NCI-H1694 (cell line): ENCODE results near the gene DGCR6L.
"Not testable (repeated sequence)": the region's sequence is repeated elsewhere in the genome, so short reads cannot be mapped to it uniquely, and the experiment has no call there.

ENCODE experiments used
- DNase-seq: peaks from one replicate; lab custom pipeline; 2025; lab: John Stamatoyannopoulos, UW

Gene DGCR6L

GRCh38 chr22:20275836-20276235, 44.0 kb downstream of the DGCR6L start:
- DNase-seq, result no peak

- DNase-seq, result not testable (repeated sequence)
Observed at GRCh38 chr22:20275325-20275724, 44.5 kb downstream of the DGCR6L start.

DNA sequence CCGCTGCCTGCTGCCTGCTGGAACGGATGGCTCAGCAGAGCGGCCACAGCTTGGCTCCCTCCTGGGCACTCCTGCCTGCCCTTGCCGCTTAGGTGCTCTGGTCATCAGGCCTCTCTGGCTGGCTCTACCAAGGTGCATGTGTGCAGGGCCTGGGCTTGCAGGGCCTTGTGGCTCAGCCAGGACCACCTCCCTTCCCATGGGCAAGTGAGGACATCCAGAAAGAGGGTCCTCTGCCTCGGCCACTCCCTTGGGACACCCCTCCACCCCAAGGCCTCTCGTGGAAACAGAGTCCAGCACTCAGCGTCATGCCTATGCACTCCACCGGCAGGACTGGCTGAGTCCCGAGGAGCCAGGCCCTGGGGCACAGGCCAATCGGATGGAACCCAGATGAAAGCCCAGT, 45.5 kb downstream of the DGCR6L start:
- DNase-seq, result not testable (repeated sequence)

DNA sequence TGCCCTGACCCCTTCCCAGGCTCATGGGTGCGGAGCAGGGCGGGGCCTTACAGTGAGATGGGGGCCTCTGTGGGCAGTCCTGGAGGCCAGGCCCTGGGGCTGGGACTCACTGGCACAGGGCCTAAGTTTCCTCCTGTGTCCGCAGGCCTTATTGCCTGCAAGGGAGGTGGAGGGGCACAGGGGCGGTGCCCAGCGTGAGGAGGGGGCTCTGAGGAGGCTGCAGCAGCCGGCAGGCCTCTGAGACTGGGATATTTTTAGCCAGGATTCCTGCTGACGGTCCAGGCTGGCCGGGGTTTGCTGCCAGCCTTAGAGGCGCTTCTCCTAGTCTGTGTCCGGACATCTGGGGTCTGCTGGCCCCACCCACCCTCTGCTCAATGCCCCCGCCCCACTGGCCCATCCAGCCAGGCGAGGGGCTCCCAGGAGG, 46.1 kb downstream of the DGCR6L start:
- DNase-seq, result no peak

DNA sequence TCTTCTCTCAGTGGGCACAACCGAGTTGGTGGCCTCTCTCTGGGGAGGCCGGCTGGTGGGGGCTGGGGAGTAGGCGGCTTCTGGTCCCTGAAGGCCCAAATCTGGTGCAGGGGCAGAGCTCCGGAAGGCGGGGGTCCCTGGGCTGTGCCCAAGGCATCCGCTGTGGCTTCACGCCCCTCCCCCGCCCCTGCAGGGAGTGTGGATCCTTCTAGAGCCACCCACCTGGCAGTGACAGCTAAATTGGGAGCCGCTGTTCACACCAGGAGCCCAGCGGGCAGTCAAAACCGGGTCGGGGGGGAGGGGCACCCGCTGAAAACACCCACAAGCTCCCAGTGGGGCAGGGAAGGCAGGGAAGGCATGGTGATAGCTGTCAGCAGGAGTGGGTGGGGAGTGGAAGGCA, 47.2 kb downstream of the DGCR6L start:
- DNase-seq, result no peak

DNA sequence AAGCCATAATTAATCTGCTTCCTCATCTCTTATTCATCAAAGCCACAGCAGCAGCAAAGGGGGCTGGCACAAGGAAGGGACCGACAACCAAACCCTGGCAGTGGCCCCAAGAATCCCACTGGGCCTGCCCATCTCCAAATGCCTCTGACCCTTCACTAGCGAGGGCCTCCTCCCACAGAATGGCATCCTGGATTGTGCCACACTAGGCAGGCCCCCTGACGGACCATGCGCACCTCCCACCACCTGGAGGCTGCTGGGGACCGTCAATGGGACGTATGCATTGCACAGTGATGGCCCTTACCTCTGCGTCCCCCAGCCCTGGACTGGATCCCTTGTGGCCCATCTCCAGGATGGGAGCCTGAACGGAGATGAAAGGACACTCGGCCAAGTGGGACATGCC, 47.7 kb downstream of the DGCR6L start:
- no peak for DNase-seq

DNA sequence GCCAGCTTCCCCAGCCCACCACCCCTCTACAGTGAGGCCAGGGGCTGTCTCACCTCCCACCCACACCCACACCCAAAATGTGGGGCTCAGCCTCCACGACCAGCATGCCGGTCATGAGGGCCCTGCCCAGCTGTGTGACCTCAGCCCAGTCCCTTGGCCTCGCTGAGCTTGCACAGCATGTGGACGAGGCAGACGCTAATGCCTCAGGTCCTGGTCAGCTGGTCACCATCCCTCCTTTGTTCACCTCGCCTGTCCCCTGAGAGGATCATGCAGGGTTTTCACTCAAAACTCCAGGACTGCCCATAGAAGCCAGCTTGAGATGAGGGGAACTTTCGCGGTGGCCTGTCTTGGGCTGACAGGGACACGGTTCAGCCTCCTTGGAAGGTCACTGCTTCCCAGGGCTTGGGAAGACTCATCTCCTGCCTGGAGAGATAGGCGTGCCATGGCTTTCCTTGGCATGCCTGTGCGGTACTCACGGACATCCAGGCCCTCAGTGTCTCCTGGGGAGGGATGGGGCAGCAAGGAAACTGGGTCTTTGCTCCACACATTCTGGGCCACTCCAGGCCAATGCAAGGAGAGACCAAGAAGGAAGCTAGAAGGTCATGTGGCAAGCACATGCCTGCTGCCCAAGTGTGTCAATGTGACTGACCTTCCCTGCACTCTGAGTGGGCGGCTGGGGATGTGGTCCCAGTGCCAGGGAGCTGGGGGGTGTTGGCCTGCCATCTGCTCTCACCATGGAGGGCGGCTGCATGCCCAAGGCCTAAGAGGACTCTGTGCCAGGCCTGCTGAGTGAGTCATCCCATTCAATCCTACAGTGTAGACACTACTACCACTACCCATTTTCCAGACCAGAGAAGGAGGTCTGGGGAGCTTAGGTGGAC, 48.5 kb downstream of the DGCR6L start:
- DNase-seq, result no peak

DNA sequence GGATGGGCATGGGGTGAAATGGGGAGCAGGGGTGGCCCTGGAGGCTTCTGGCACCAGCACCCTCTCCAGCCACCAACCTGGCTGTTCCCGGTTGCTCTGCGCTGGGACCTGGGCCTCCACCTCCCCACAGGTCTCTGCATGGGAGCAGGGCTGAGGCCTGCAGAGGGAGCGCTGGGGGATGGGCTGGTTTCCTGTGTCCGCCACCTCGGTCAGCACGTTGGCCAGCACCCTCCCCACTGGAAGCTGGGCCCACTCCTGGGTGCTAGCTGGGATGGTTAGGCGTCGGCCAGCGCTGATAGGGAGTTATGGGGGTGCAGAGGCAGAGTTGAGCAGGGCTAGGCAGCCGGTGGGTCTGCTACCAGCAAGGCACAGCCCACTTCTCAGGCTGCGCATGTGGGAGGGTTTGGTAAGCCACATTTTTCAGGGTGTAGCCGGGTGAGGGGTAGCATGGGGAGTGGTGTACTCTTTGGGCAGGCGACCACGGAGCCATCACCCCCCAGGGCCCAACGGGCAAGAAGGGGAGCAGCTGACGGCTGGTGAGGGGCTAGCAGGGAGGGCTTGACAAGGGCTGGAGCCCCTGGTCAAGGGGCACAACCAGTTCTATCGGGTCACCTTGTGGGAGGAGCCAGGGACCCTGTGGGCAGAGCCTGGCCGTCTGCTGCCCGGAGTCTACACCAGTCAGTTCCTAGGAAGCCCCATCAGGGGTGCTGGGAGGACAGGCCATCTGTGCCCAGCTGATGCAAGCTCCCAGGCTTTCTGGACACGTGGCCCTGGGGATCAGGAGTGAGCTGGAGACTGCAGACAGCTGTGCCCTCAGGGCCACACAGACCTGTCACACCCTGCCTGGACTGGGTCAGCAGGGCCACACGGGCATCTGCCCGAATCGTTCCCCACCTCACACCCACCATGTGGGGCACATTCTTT, 49.4 kb downstream of the DGCR6L start:
- DNase-seq, result not testable (repeated sequence)

GRCh38 chr22:20269673-20270072, 50.2 kb downstream of the DGCR6L start:
- DNase-seq, result not testable (repeated sequence)

GRCh38 chr22:20269201-20269600, 50.7 kb downstream of the DGCR6L start:
- not testable (repeated sequence) for DNase-seq

DNA sequence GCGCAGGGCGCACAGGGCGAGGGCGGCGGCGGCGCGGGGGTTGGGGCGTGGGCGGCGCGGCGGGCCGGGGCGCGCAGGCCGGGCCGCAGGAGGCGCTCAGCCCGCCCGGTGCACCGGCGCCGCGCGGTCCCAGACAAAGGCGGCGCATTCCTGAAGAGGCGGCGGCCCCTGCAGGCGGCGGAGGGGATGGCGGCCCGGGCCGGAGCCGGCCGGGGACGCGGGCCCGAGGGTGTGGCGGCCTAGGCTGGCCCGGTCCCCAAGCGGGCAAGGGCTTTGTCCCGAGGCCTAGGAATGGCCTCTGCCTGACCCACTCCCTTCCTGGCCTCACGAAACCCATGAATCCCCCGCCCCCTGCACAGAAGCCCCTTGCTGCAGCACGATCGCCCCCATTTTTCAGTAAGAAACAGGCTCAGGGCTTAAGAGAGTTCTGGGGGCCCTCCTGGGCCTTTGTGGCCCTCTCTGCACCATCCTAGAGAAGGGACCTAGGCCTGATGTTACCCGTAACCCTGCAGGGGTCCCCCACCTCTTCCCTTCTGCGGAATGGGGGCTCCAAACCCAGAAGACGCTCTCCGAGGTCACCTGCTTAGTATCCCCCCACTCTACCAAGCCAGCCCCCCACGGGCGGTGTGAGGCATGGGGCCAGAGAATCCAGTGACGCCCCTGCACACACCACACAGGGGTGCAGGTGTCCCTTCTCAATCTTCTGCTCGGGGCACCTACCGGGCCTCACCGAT, 51.4 kb downstream of the DGCR6L start, which contains the start of gene RTN4R:
TSS of gene RTN4R (minus strand) at position 40 of the 734 bp plus-strand sequence. CDS start 226 bp downstream, outside the sequence.
- no peak for DNase-seq

DNA sequence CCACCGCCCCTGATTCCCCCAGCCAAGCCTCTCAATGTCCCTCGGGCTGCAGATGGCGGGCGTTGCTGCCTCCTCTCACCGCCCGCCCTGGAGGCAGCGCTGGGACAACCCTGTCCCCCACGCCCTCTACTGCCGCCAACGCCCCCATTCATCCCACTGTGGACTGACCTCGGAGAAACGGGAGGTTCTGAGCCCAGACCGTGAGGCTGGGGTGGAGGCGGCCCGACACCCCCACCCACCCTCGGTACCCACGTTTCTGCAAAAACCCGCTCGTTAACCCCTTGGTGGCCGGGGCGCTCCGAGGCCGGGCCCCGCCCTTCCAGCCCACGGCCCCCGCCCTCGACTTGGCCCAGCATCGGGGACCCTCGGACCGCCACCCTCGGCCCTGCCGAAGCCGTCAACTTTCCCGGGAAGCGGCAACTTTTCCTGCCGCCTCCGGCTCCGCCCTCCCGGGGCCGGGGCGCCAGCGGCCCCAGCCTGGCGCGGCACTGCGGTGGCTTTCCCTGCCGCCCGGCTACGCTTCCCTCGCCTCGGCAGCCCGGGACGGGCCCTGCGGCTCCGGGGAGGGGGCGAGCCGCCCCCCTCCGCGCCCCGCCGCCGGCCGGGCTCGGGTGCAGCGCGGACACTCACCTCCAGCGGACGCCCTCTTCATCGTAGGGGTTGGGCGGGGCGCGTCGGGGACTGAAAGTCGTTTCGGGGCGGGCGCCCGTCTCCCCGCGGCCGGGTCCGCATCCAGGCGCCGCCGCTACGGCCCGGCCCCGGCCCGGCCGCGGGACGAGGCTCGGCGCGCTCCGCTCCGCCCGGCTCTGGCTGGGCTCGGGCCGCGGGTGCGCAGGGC, 52.2 kb downstream of the DGCR6L start:
- no peak for DNase-seq

DNA sequence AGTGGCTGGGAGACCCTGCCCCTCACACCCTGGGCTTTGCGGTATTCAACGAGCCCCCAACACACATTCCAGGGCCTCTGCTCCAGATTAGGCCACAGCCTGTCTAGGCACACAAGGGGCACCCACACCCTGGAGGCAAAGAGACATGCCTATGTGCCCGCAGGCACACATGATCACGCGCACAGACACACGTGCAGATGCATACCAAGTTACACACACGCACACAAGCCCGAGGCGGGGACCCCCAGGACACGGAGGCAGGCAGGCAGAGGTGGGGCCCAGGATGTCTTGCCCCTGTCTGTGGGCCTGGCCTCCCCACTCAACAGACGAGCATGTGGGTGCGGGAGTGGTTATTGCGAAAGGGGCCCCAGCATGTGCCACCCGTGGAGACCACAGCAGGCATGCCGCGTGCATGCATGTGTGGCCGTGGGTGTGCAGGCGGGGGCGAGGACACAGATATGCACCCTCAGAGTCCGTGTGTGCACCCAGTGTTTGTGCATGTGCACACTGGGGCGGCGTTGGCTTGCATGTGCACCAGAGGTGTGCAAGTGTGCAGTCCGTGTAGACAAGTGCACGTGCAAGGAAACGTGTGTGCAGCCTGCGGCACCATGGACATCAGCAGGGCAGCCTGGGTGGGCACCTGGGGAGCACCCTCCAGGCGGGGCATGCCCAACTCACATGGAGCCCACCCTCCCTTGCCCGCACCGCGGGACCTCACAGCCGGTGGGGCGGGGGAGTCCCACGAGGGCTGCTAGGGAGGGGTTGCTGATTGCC, 53.0 kb downstream of the DGCR6L start:
- not testable (repeated sequence) for DNase-seq

- DNase-seq, result not testable (repeated sequence)
Observed at GRCh38 chr22:20265772-20266666, 53.8 kb downstream of the DGCR6L start.

- no peak for DNase-seq
Observed at GRCh38 chr22:20264614-20265452, 55.0 kb downstream of the DGCR6L start.
